Trophoblast cell (in vitro differentiated cells and primary cell): ENCODE results near the gene ACLY.

Source experiments
- DNase-seq, 2 donors: peaks; one replicate each; pipeline ENCODE4 v3.0.0-alpha.2; 2016
- H2AFZ ChIP-seq: 2 replicates; pipeline ENCODE4 v1.6.1; 2013; ENCODE audit warnings: low read length, moderate library complexity, mild to moderate bottlenecking; ENCODE audit not compliant: insufficient read depth, poor library complexity
- H2AK5ac ChIP-seq: 2 replicates; pipeline ENCODE4 v1.6.1; 2013; ENCODE audit warnings: mild to moderate bottlenecking, low read length
- H2BK120ac ChIP-seq: 2 replicates; pipeline ENCODE4 v1.6.1; 2013; ENCODE audit warnings: low read length, mild to moderate bottlenecking, moderate library complexity; ENCODE audit not compliant: insufficient read depth, poor library complexity
- H2BK12ac ChIP-seq: 2 replicates; pipeline ENCODE4 v1.6.1; 2013; ENCODE audit warnings: mild to moderate bottlenecking, low read length, moderate library complexity
- H2BK5ac ChIP-seq: 2 replicates; pipeline ENCODE4 v1.6.1; 2013; ENCODE audit warnings: low read length, low read depth, moderate library complexity, mild to moderate bottlenecking; ENCODE audit not compliant: poor library complexity
- H3K14ac ChIP-seq: 2 replicates; pipeline ENCODE4 v1.6.1; 2013; ENCODE audit warnings: mild to moderate bottlenecking, low read length
- H3K18ac ChIP-seq: 2 replicates; pipeline ENCODE4 v1.6.1; 2013; ENCODE audit warnings: mild to moderate bottlenecking, low read length
- H3K23ac ChIP-seq: 2 replicates; pipeline ENCODE4 v1.6.1; 2013; ENCODE audit warnings: low read length
- H3K27ac ChIP-seq: 2 replicates; pipeline ENCODE4 v1.5.1; 2013; ENCODE audit warnings: low read depth, mild to moderate bottlenecking, inconsistent platforms, low read length, moderate library complexity
- H3K27me3 ChIP-seq: 2 replicates; pipeline ENCODE4 v1.6.1; 2013; ENCODE audit warnings: inconsistent platforms, mild to moderate bottlenecking, low read length, moderate library complexity; ENCODE audit not compliant: insufficient read depth
- H3K36me3 ChIP-seq, 2 experiments: 1 replicate in 1 of 2; 2 replicates in 1 of 2; pipeline ENCODE4 v1.6.1; 2013; ENCODE audit warnings: low read length in 2 of 2, mild to moderate bottlenecking in 2 of 2, moderate library complexity in 1 of 2; ENCODE audit not compliant: insufficient read depth in 2 of 2, control insufficient read depth in 1 of 2
- H3K4ac ChIP-seq: 2 replicates; pipeline ENCODE4 v1.6.1; 2013; ENCODE audit warnings: low read depth, mild to moderate bottlenecking, low read length, moderate library complexity
- H3K4me1 ChIP-seq, 2 experiments: 1 replicate in 1 of 2; 2 replicates in 1 of 2; pipeline ENCODE4 v1.6.1; 2013; ENCODE audit warnings: low read length in 2 of 2, mild to moderate bottlenecking in 2 of 2, moderate library complexity in 1 of 2; ENCODE audit not compliant: insufficient read depth in 2 of 2, control insufficient read depth in 1 of 2
- H3K4me2 ChIP-seq: 2 replicates; pipeline ENCODE4 v1.6.1; 2013; ENCODE audit warnings: inconsistent platforms, mild to moderate bottlenecking, low read length, moderate library complexity
- H3K4me3 ChIP-seq: 2 replicates; pipeline ENCODE4 v1.5.1; 2013; ENCODE audit warnings: mild to moderate bottlenecking, low read depth, low read length, inconsistent platforms
- H3K79me1 ChIP-seq: one replicate; pipeline ENCODE4 v1.6.1; 2013; ENCODE audit warnings: low read length
- H3K79me2 ChIP-seq: 2 replicates; pipeline ENCODE4 v1.6.1; 2013; ENCODE audit warnings: low read length, mild to moderate bottlenecking; ENCODE audit not compliant: control insufficient read depth, insufficient read depth, poor library complexity
- H3K9ac ChIP-seq: 2 replicates; pipeline ENCODE4 v1.6.1; 2013; ENCODE audit warnings: mild to moderate bottlenecking, low read length
- H3K9me3 ChIP-seq: 2 replicates; pipeline ENCODE4 v1.6.1; 2013; ENCODE audit warnings: low read depth, mild to moderate bottlenecking, control low read depth, inconsistent platforms, low read length; ENCODE audit not compliant: insufficient read depth
- H4K12ac ChIP-seq: 2 replicates; pipeline ENCODE4 v1.6.1; 2013; ENCODE audit warnings: low read depth, mild to moderate bottlenecking, low read length, moderate library complexity
- H4K8ac ChIP-seq: 2 replicates; pipeline ENCODE4 v1.6.1; 2013; ENCODE audit warnings: low read depth, mild to moderate bottlenecking, low read length, moderate library complexity
- H4K91ac ChIP-seq: one replicate; pipeline ENCODE4 v1.6.1; 2013; ENCODE audit warnings: low read depth, mild to moderate bottlenecking, low read length, moderate library complexity
- WGBS: extraction: QIAGEN DNeasy Blood & Tissue Kit; methylation state at CpG from one replicate; pipeline ENCODE4 v1.1.7; 2013; ENCODE audit warnings: missing lambda C conversion rate; ENCODE audit not compliant: insufficient read length, insufficient coverage; ENCODE audit errors: extremely low coverage; 5-methylcytosine and 5-hydroxymethylcytosine counted together

The ACLY gene

GRCh38 chr17:41888332-41888965, 30.3 kb downstream of the ACLY start:
- no CpG with 5 or more reads among the region's 6 CpGs for WGBS
- H3K79me1 ChIP-seq, result no peaks in the 10 kb centered on the region
- H4K8ac ChIP-seq, result no peak overlapping the region
- H3K27ac ChIP-seq, result no peak overlapping the region
- H3K9me3 ChIP-seq, result peaks cover 3% of the 10 kb centered on the region
- H2AK5ac ChIP-seq, result no peak overlapping the region
- H3K18ac ChIP-seq, result no peak overlapping the region
- no peak overlapping the region for H2BK12ac ChIP-seq
- H2AFZ ChIP-seq, result no peak overlapping the region
- H2BK5ac ChIP-seq, result no peak overlapping the region
- no peak overlapping the region for H3K23ac ChIP-seq
- H4K91ac ChIP-seq, result no peak overlapping the region
- peaks cover 74 to 86% of the 10 kb centered on the region in 2 experiments for H3K36me3 ChIP-seq
- H3K79me2 ChIP-seq, result no peaks in the 10 kb centered on the region
- H3K4me3 ChIP-seq, result no peak overlapping the region
- no peaks in the 10 kb centered on the region for H3K4me1 ChIP-seq
- H2BK120ac ChIP-seq, result no peak overlapping the region
- H3K4ac ChIP-seq, result no peak overlapping the region
- no peak overlapping the region for H3K9ac ChIP-seq
- no peak overlapping the region for H4K12ac ChIP-seq
- no peak overlapping the region for H3K14ac ChIP-seq
- DNase-seq, result no peak
- no peak overlapping the region for H3K4me2 ChIP-seq
- no peaks in the 10 kb centered on the region for H3K27me3 ChIP-seq

- no CpG with 5 or more reads among the region's 6 CpGs for WGBS
- Histone ChIP-seq H4K8ac (no peak overlapping the region), H3K18ac (peak overlapping the region; percentile 11), H2BK5ac (no peak overlapping the region), H4K12ac (no peak overlapping the region), H2AK5ac (no peak overlapping the region), H3K23ac (no peak overlapping the region), H3K79me1 (no peaks in the 10 kb centered on the region), H4K91ac (no peak overlapping the region), H2BK12ac (no peak overlapping the region), H3K9me3 (peaks cover 2% of the 10 kb centered on the region), H3K14ac (no peak overlapping the region), H3K79me2 (no peaks in the 10 kb centered on the region), H3K4me3 (no peak overlapping the region), H3K4ac (no peak overlapping the region), H3K4me2 (no peak overlapping the region), H3K4me1 (no peaks in the 10 kb centered on the region), H3K9ac (no peak overlapping the region), H3K36me3 (peaks cover 71 to 83% of the 10 kb centered on the region in 2 experiments), H2AFZ (no peak overlapping the region), H2BK120ac (no peak overlapping the region), H3K27me3 (no peaks in the 10 kb centered on the region), H3K27ac (no peak overlapping the region)
- DNase-seq, result no peak
Observed at GRCh38 chr17:41885733-41886132, 33.0 kb downstream of the ACLY start.

- Histone ChIP-seq H3K27me3 (no peaks in the 10 kb centered on the region), H3K4me3 (no peak overlapping the region), H2AFZ (no peak overlapping the region), H4K91ac (no peak overlapping the region), H3K27ac (no peak overlapping the region), H3K4me1 (no peaks in the 10 kb centered on the region), H3K4ac (no peak overlapping the region), H3K14ac (no peak overlapping the region), H3K79me1 (no peaks in the 10 kb centered on the region), H3K4me2 (no peak overlapping the region), H3K79me2 (no peaks in the 10 kb centered on the region), H3K9ac (no peak overlapping the region), H3K18ac (no peak overlapping the region), H3K23ac (no peak overlapping the region), H2BK5ac (no peak overlapping the region), H4K8ac (no peak overlapping the region), H2AK5ac (no peak overlapping the region), H4K12ac (no peak overlapping the region), H2BK120ac (no peak overlapping the region), H3K36me3 (peaks cover 73 to 91% of the 10 kb centered on the region in 2 experiments), H3K9me3 (peaks cover 4% of the 10 kb centered on the region), H2BK12ac (no peak overlapping the region)
- no peak for DNase-seq
- no CpG with 5 or more reads among the region's 6 CpGs for WGBS
Observed at GRCh38 chr17:41882756-41883155, 36.0 kb downstream of the ACLY start.

- no peak overlapping the region for H3K4ac ChIP-seq
- H3K9me3 ChIP-seq, result peaks cover 2% of the 10 kb centered on the region
- no peak for DNase-seq
- H2BK120ac ChIP-seq, result no peak overlapping the region
- H3K27ac ChIP-seq, result no peak overlapping the region
- no peaks in the 10 kb centered on the region for H3K4me1 ChIP-seq
- no peaks in the 10 kb centered on the region for H3K79me2 ChIP-seq
- H2BK12ac ChIP-seq, result no peak overlapping the region
- no peak overlapping the region for H4K91ac ChIP-seq
- H4K8ac ChIP-seq, result no peak overlapping the region
- H3K9ac ChIP-seq, result no peak overlapping the region
- H3K23ac ChIP-seq, result no peak overlapping the region
- H3K4me3 ChIP-seq, result no peak overlapping the region
- H2AFZ ChIP-seq, result no peak overlapping the region
- H3K14ac ChIP-seq, result no peak overlapping the region
- H3K36me3 ChIP-seq, result peaks cover 60 to 73% of the 10 kb centered on the region in 2 experiments
- H2BK5ac ChIP-seq, result no peak overlapping the region
- H3K27me3 ChIP-seq, result no peaks in the 10 kb centered on the region
- no CpG with 5 or more reads among the region's 4 CpGs for WGBS
- no peaks in the 10 kb centered on the region for H3K79me1 ChIP-seq
- no peak overlapping the region for H3K4me2 ChIP-seq
- no peak overlapping the region for H4K12ac ChIP-seq
- H2AK5ac ChIP-seq, result no peak overlapping the region
- no peak overlapping the region for H3K18ac ChIP-seq
Observed at GRCh38 chr17:41880130-41880529, 38.6 kb downstream of the ACLY start.
